KMS-11 (cell line): Measurements from ENCODE around the gene PDK3.

ENCODE experiments used
- H2AFZ ChIP-seq: fragments of 200-600 bp; sonication (generic); 2 replicates; pipeline ENCODE4 v1.6.1; 2016; ENCODE audit warnings: antibody characterized with exemption, mixed run types, low read depth
- H3K27ac ChIP-seq: fragments of 200-600 bp; sonication (generic); 2 replicates; pipeline ENCODE4 v1.6.1; 2016; ENCODE audit warnings: mild to moderate bottlenecking, mixed run types
- H3K27me3 ChIP-seq: fragments of 200-600 bp; sonication (generic); 2 replicates; pipeline ENCODE4 v1.6.1; 2017; ENCODE audit warnings: mild to moderate bottlenecking, low read depth, mixed run types, moderate library complexity; ENCODE audit not compliant: insufficient read depth
- H3K36me3 ChIP-seq: fragments of 200-600 bp; sonication (generic); 2 replicates; pipeline ENCODE4 v1.6.1; 2017; ENCODE audit warnings: mild to moderate bottlenecking, mixed run types; ENCODE audit not compliant: insufficient read depth
- H3K4me1 ChIP-seq: fragments of 200-600 bp; sonication (generic); 2 replicates; pipeline ENCODE4 v1.6.1; 2016; ENCODE audit warnings: mild to moderate bottlenecking, low read depth, mixed run types; ENCODE audit not compliant: poor library complexity, severe bottlenecking
- H3K4me2 ChIP-seq: fragments of 200-600 bp; sonication (generic); 2 replicates; pipeline ENCODE4 v1.7.0; 2016; ENCODE audit warnings: mild to moderate bottlenecking, mixed run types
- H3K4me3 ChIP-seq: fragments of 200-600 bp; sonication (generic); IDR thresholded peaks from 2 replicates; pipeline ENCODE4 v1.6.1; 2017; ENCODE audit warnings: low read depth, low read length, mixed read lengths; ENCODE audit not compliant: insufficient read depth
- H3K79me2 ChIP-seq: fragments of 200-600 bp; sonication (generic); 2 replicates; pipeline ENCODE4 v1.6.1; 2016; ENCODE audit warnings: low read depth, mixed run types; ENCODE audit not compliant: insufficient read depth
- H3K9ac ChIP-seq: fragments of 200-600 bp; sonication (generic); 2 replicates; pipeline ENCODE4 v1.6.1; 2016; ENCODE audit warnings: mild to moderate bottlenecking, mixed run types
- H4K20me1 ChIP-seq: fragments of 200-600 bp; sonication (generic); 2 replicates; pipeline ENCODE4 v1.6.1; 2016; ENCODE audit warnings: mild to moderate bottlenecking, mixed run types; ENCODE audit not compliant: insufficient read depth
- CTCF ChIP-seq: fragments of 200-600 bp; sonication (generic); conservative IDR thresholded peaks from 2 replicates; pipeline ENCODE4 v1.6.1; 2017; ENCODE audit warnings: low read depth, mild to moderate bottlenecking, antibody characterized with exemption, low read length, moderate library complexity, mixed read lengths

PDK3 gene

DNA sequence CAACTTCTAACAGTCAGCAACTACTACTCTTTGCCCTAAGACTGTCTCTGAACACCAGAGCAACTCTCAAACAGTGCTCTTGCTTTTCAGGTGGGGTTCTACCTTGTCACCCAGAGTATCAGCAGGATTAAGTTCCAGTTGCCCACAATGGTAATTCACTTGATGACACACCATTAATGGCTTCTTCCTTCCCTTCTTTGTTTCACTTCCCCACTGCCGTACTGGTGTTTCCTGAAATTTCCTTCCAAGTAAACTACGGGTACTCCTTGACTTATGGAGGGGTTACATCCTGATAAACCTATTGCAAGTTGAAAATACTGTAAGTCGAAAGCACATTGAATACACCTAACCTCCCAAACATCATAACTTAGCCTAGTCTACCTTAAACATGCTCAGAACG, 36.6 kb upstream of the PDK3 start:
- Histone ChIP-seq H3K4me2 (no peak overlapping the region), H3K79me2 (no peaks in the 10 kb centered on the region), H3K4me3 (no peak overlapping the region), H3K36me3 (no peaks in the 10 kb centered on the region), H3K4me1 (peaks cover 5% of the 10 kb centered on the region), H4K20me1 (no peaks in the 10 kb centered on the region), H3K27ac (no peak overlapping the region), H3K9ac (no peak overlapping the region), H2AFZ (no peak overlapping the region), H3K27me3 (no peaks in the 10 kb centered on the region)
- no peak for TF ChIP-seq CTCF

- H2AFZ ChIP-seq: no peak overlapping the region
- H4K20me1 ChIP-seq: no peaks in the 10 kb centered on the region
- H3K79me2 ChIP-seq: no peaks in the 10 kb centered on the region
- TF ChIP-seq CTCF: no peak
- no peaks in the 10 kb centered on the region for H3K27me3 ChIP-seq
- no peaks in the 10 kb centered on the region for H3K36me3 ChIP-seq
- no peak overlapping the region for H3K4me2 ChIP-seq
- no peak overlapping the region for H3K4me3 ChIP-seq
- H3K27ac ChIP-seq: no peak overlapping the region
- no peak overlapping the region for H3K9ac ChIP-seq
- H3K4me1 ChIP-seq: no peaks in the 10 kb centered on the region
Observed at GRCh38 chrX:24435060-24435459, 30.0 kb upstream of the PDK3 start.

DNA sequence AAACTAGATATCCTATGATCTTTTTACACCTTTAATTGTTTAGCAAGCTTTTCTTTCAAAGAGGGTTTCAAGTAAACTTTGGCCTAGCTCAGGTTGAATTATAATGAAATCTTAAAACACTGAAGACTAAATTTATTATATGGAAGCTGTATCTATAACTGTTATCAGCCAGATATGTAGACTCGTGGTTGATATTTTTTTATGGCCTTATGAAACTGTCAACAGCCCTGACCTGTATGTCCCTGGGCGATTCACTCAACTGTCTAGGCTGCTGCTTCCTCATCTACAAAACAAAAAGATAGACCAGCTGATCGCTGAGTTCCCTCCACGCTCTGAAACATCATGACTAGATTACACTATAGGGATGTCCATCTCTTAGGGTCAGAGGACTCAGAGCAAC, 21.2 kb upstream of the PDK3 start:
- no peak overlapping the region for H2AFZ ChIP-seq
- H3K27me3 ChIP-seq: no peaks in the 10 kb centered on the region
- H3K36me3 ChIP-seq: no peaks in the 10 kb centered on the region
- H3K4me2 ChIP-seq: no peak overlapping the region
- H3K79me2 ChIP-seq: no peaks in the 10 kb centered on the region
- no peaks in the 10 kb centered on the region for H3K4me1 ChIP-seq
- no peak overlapping the region for H3K4me3 ChIP-seq
- no peak overlapping the region for H3K9ac ChIP-seq
- no peaks in the 10 kb centered on the region for H4K20me1 ChIP-seq
- H3K27ac ChIP-seq: no peak overlapping the region
- TF ChIP-seq CTCF: no peak

DNA sequence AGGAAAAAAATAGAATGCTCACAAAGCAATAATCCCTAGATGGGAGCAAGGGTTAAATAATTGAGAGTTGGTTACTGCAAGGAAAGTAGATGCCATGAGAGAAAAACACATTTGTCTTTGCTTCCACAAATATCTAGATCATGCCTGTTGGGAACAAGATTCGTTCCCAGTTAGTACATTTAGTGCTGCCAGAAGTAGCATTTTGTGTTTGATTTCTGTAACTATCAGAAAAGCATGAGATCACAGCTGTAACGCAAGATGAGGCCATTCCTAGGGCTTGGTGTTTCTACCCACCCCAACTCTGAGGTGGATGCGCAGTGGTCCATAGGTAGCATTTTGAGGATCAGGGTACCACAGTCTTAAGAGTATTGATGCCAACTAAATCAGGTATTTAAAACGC, 20.4 kb upstream of the PDK3 start:
- Histone ChIP-seq H3K36me3 (no peaks in the 10 kb centered on the region), H3K4me2 (no peak overlapping the region), H3K27ac (no peak overlapping the region), H3K27me3 (no peaks in the 10 kb centered on the region), H3K79me2 (no peaks in the 10 kb centered on the region), H3K4me1 (no peaks in the 10 kb centered on the region), H3K9ac (no peak overlapping the region), H4K20me1 (no peaks in the 10 kb centered on the region), H3K4me3 (no peak overlapping the region), H2AFZ (no peak overlapping the region)
- no peak for TF ChIP-seq CTCF
